GM12878 (cell line): Measurements from ENCODE around the gene HMCN1. TPM values are rescaled to one million over a fixed set of nuclear protein-coding genes. Genes with fewer than 3 reads are reported as not detected.

Experiments
- ATAC-seq: fragments of 200-7000 bp; cut with Tn5 transposase; 3 replicates; pipeline ENCODE4 v1.9.1; 2020; ENCODE audit warnings: mild to moderate bottlenecking, moderate library complexity
- BruUV-seq: library from RNA; stranded (reverse); fragments of 400-500 nt; replicated peaks from 2 replicates; lab custom pipeline; 2021; lab: Mats Ljungman, UMichigan
- CTCF ChIA-PET: fragments of 300-600 bp; sonication (Branson Sonifier 250); formaldehyde crosslinking; extraction: SDS; loops from one replicate; lab custom pipeline; 2021; ENCODE audit warnings: inconsistent platforms; lab: Yijun Ruan, JAX
- POLR2A ChIA-PET: fragments of 350-600 bp; formaldehyde crosslinking; extraction: SDS; loops from one replicate; lab custom pipeline; 2021; ENCODE audit warnings: inconsistent platforms; lab: Charles Lee
- RAD21 ChIA-PET: fragments of 300-600 bp; sonication (Branson Sonifier 250); formaldehyde crosslinking; loops from one replicate; lab custom pipeline; 2023; ENCODE audit warnings: antibody characterized with exemption; ENCODE audit not compliant: unreplicated experiment; lab: Charles Lee
- SMC1A ChIA-PET: fragments of 300-600 bp; sonication (Branson Sonifier 250); formaldehyde crosslinking; loops from one replicate; lab custom pipeline; 2023; ENCODE audit not compliant: unreplicated experiment, uncharacterized antibody; lab: Charles Lee
- DNase-seq: peaks from one replicate; pipeline ENCODE4 v3.0.0-alpha.2; 2011; ENCODE audit warnings: low read depth, low spot score
- FAIRE-seq: peaks from 3 replicates; lab custom pipeline; 2011; peaks lifted over from hg19 to GRCh38; lab: Jason Lieb, UNC
- H2AFZ ChIP-seq: 2 replicates; pipeline ENCODE4 v1.6.0; 2011; ENCODE audit warnings: low read depth, low read length, control low read depth; ENCODE audit not compliant: control insufficient read depth
- H3K27ac ChIP-seq: 2 replicates; pipeline ENCODE4 v1.5.1; 2011; ENCODE audit warnings: control low read depth; ENCODE audit not compliant: control insufficient read depth, insufficient read depth
- H3K27me3 ChIP-seq, 2 experiments: replicated peaks in 1 of 2; 2 replicates each; pipeline versions ENCODE4 v1.6.0 to v1.6.1; 2011; ENCODE audit warnings: low read length in 1 of 2; ENCODE audit not compliant: control insufficient read depth in 2 of 2, insufficient read depth in 2 of 2
- H3K36me3 ChIP-seq, 2 experiments: 2 replicates each; pipeline ENCODE4 v1.5.1; 2011; ENCODE audit warnings: low read length in 1 of 2; ENCODE audit not compliant: control insufficient read depth in 2 of 2, insufficient read depth in 2 of 2
- H3K4me1 ChIP-seq: 2 replicates; pipeline ENCODE4 v1.6.1; 2011; ENCODE audit warnings: mild to moderate bottlenecking, low read length, moderate library complexity, mixed read lengths; ENCODE audit not compliant: control insufficient read depth, insufficient read depth
- H3K4me2 ChIP-seq: 2 replicates; pipeline ENCODE4 v1.6.0; 2011; ENCODE audit warnings: control low read depth; ENCODE audit not compliant: control insufficient read depth, insufficient read depth
- H3K4me3 ChIP-seq: fragments of 200-600 bp; sonication (generic); 2 replicates; pipeline ENCODE4 v1.5.1; 2016
- H3K79me2 ChIP-seq: 2 replicates; pipeline ENCODE4 v1.6.0; 2011; ENCODE audit warnings: low read length; ENCODE audit not compliant: control insufficient read depth, insufficient read depth
- H3K9ac ChIP-seq: 2 replicates; pipeline ENCODE4 v1.8.0; 2011; ENCODE audit warnings: low read length, control low read depth, mixed read lengths; ENCODE audit not compliant: control insufficient read depth, insufficient read depth
- H3K9me3 ChIP-seq: replicated peaks from 3 replicates; pipeline ENCODE4 v1.5.1; 2011; ENCODE audit warnings: mild to moderate bottlenecking, low read length; ENCODE audit not compliant: control insufficient read depth, insufficient read depth
- H4K20me1 ChIP-seq: 2 replicates; pipeline ENCODE4 v1.6.0; 2011; ENCODE audit not compliant: control insufficient read depth, insufficient read depth
- ATF7 ChIP-seq: fragments of 450-650 bp; IDR thresholded peaks from 2 replicates; pipeline ENCODE4 v1.6.1; 2016; ENCODE audit warnings: low read depth, mild to moderate bottlenecking
- CBX5 ChIP-seq: sonication (generic); IDR thresholded peaks from 2 replicates; pipeline ENCODE4 v1.6.1; 2016; ENCODE audit warnings: low read depth, moderate library complexity, mild to moderate bottlenecking, inconsistent platforms
- EGR1 ChIP-seq, 2 experiments: IDR thresholded peaks; 1 replicate in 1 of 2; 2 replicates in 1 of 2; pipeline ENCODE4 v1.6.1; 2011 to 2012; ENCODE audit warnings: low read depth in 2 of 2, low read length in 2 of 2, borderline replicate concordance in 1 of 2, mild to moderate bottlenecking in 1 of 2, moderate library complexity in 1 of 2
- GABPA ChIP-seq: IDR thresholded peaks from 2 replicates; pipeline ENCODE4 v1.6.1; 2014; ENCODE audit warnings: antibody characterized with exemption, low read depth, mild to moderate bottlenecking, inconsistent platforms
- HDGF ChIP-seq: fragments of 450-650 bp; IDR thresholded peaks from 2 replicates; pipeline ENCODE4 v1.6.1; 2016; ENCODE audit warnings: antibody characterized with exemption
- IRF4 ChIP-seq: IDR thresholded peaks from 2 replicates; pipeline ENCODE4 v1.6.1; 2011; ENCODE audit warnings: low read depth, low read length
- MYB ChIP-seq: fragments of 150-350 bp; IDR thresholded peaks from 2 replicates; pipeline ENCODE4 v1.6.1; 2014; ENCODE audit warnings: mild to moderate bottlenecking, low read depth, low read length, borderline replicate concordance
- POLR2AphosphoS2 ChIP-seq: IDR thresholded peaks from 2 replicates; pipeline ENCODE4 v1.6.1; 2011; ENCODE audit warnings: low read depth, mild to moderate bottlenecking, low read length, improper control_type of control experiment, moderate library complexity
- RAD51 ChIP-seq: fragments of 450-650 bp; IDR thresholded peaks from 2 replicates; pipeline ENCODE4 v1.6.1; 2016; ENCODE audit warnings: moderate library complexity, mild to moderate bottlenecking, inconsistent platforms
- RBBP5 ChIP-seq: fragments of 200-600 bp; sonication (generic); conservative IDR thresholded peaks from 2 replicates; pipeline ENCODE4 v1.6.1; 2016
- RCOR1 ChIP-seq: conservative IDR thresholded peaks from 2 replicates; pipeline ENCODE4 v1.6.1; 2012; ENCODE audit warnings: low read depth, low read length, improper control_type of control experiment
- SREBF1 ChIP-seq: IDR thresholded peaks from 2 replicates; pipeline ENCODE4 v1.6.1; 2012; ENCODE audit warnings: mild to moderate bottlenecking, low read length
- STAT1 ChIP-seq: fragments of 450-650 bp; conservative IDR thresholded peaks from 2 replicates; pipeline ENCODE4 v1.6.1; 2014; ENCODE audit warnings: antibody characterized with exemption, mild to moderate bottlenecking
- TCF3 ChIP-seq: IDR thresholded peaks from 2 replicates; pipeline ENCODE4 v1.6.1; 2012; ENCODE audit warnings: low read depth, mild to moderate bottlenecking, low read length, borderline replicate concordance; ENCODE audit not compliant: insufficient read depth
- ZZZ3 ChIP-seq: IDR thresholded peaks from 2 replicates; pipeline ENCODE4 v1.6.1; 2011; ENCODE audit warnings: low read depth; ENCODE audit not compliant: control insufficient read depth, insufficient read length
- in situ Hi-C: fragments of 300-500 bp; cut with MboI; formaldehyde crosslinking; loops from 9 replicates; pipeline ENCODE4 v1.14.3; 2018; ENCODE audit warnings: mixed read lengths
- intact Hi-C: fragments of 100-400 bp; cut with micrococcal nuclease; formaldehyde crosslinking; loops from one replicate; pipeline ENCODE4 v1.14.2; 2022; ENCODE audit not compliant: unreplicated experiment
- polyA plus RNA-seq, 11 experiments: library from polyadenylated mRNA; depleted of rRNA in 4 of 11; unstranded in 6 of 11; stranded (reverse) in 5 of 11; fragments of >200 nt; fragmentation: Nextera tagmentation in 4 of 11; fragmentation: Illumina TruSeq in 1 of 11; extraction: Ambion mirVana in 4 of 11; extraction: Trizol in 1 of 11; gene quantifications; 1 replicate in 1 of 11; 2 replicates in 10 of 11; pipeline versions ENCODE4 v1.2.1 to v1.2.3, GENCODE V29; 2011 to 2016; ENCODE audit warnings: inconsistent platforms in 2 of 11, missing spikeins in 2 of 11, low read depth in 1 of 11
- total RNA-seq, 4 experiments: library from RNA; depleted of rRNA in 3 of 4; stranded (reverse); fragments of >200 nt in 3 of 4; fragmentation: Illumina TruSeq in 1 of 4; extraction: Trizol in 1 of 4; gene quantifications; 2 replicates each; pipeline versions ENCODE4 v1.2.1 to v1.2.3, GENCODE V29; 2013 to 2021
- TF ChIP-seq, protein P1 (sequence below): fragments of 450-650 bp; conservative IDR thresholded peaks from 2 replicates; pipeline ENCODE4 v1.6.1; 2017; ENCODE audit warnings: mild to moderate bottlenecking, moderate library complexity
- TF ChIP-seq, protein P2 (sequence below): IDR thresholded peaks from 2 replicates; pipeline ENCODE4 v1.6.1; 2011; ENCODE audit warnings: low read depth, low read length, improper control_type of control experiment, borderline replicate concordance
- TF ChIP-seq, protein P3 (sequence below): IDR thresholded peaks from 2 replicates; pipeline ENCODE4 v1.6.1; 2011; ENCODE audit warnings: borderline replicate concordance, low read depth, mild to moderate bottlenecking, moderate library complexity, mixed read lengths, low read length; ENCODE audit not compliant: insufficient read depth; ENCODE audit errors: extremely low read length
- TF ChIP-seq, protein P4 (sequence below), 3 experiments: IDR thresholded peaks in 2 of 3; conservative IDR thresholded peaks in 1 of 3; 2 replicates each; pipeline ENCODE4 v1.5.1; 2011; ENCODE audit warnings: low read depth in 3 of 3, low read length in 3 of 3, mild to moderate bottlenecking in 3 of 3, control low read depth in 2 of 3, moderate library complexity in 2 of 3, inconsistent platforms in 1 of 3, mixed read lengths in 1 of 3; ENCODE audit not compliant: control insufficient read depth in 2 of 3, insufficient read depth in 1 of 3; ENCODE audit errors: extremely low read depth in 1 of 3

Gene HMCN1
- total and polyA plus RNA-seq, 10 of the 15 experiments (the other 5 are each of a cell fraction or from before 2014, with no cell fraction given): under 0.01 to 0.07 TPM; not detected in 8

DNA sequence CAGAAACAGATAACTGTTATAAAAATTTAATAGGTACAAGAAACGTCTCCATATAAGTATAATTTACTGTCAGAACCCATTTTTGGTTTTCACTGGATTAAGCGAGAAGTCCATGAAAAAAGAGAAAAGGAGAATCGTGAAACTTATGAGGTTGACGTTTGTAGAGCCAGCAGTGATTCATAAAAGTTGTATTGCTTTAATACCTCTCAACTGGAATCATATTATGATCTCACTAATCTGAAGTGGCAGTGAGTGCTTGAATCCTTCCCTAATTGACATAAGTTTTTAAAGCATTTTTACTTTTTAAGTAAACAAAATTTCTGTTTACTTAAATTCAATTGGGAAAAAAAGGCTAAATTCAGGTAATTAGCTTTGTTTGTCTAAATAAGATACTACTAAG, 325.6 kb downstream of the HMCN1 start (continued):
- no peak for TF ChIP-seq STAT1
- TF ChIP-seq ZZZ3: no peak
- no peak for TF ChIP-seq MYB
- TF ChIP-seq HDGF: no peak
- TF ChIP-seq SREBF1: no peak
- TF ChIP-seq, protein P1, sequence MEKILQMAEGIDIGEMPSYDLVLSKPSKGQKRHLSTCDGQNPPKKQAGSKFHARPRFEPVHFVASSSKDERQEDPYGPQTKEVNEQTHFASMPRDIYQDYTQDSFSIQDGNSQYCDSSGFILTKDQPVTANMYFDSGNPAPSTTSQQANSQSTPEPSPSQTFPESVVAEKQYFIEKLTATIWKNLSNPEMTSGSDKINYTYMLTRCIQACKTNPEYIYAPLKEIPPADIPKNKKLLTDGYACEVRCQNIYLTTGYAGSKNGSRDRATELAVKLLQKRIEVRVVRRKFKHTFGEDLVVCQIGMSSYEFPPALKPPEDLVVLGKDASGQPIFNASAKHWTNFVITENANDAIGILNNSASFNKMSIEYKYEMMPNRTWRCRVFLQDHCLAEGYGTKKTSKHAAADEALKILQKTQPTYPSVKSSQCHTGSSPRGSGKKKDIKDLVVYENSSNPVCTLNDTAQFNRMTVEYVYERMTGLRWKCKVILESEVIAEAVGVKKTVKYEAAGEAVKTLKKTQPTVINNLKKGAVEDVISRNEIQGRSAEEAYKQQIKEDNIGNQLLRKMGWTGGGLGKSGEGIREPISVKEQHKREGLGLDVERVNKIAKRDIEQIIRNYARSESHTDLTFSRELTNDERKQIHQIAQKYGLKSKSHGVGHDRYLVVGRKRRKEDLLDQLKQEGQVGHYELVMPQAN: no peak
- TF ChIP-seq, protein P2, sequence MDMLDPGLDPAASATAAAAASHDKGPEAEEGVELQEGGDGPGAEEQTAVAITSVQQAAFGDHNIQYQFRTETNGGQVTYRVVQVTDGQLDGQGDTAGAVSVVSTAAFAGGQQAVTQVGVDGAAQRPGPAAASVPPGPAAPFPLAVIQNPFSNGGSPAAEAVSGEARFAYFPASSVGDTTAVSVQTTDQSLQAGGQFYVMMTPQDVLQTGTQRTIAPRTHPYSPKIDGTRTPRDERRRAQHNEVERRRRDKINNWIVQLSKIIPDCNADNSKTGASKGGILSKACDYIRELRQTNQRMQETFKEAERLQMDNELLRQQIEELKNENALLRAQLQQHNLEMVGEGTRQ: no peak
- TF ChIP-seq, all 136 proteins: peak for 0

DNA sequence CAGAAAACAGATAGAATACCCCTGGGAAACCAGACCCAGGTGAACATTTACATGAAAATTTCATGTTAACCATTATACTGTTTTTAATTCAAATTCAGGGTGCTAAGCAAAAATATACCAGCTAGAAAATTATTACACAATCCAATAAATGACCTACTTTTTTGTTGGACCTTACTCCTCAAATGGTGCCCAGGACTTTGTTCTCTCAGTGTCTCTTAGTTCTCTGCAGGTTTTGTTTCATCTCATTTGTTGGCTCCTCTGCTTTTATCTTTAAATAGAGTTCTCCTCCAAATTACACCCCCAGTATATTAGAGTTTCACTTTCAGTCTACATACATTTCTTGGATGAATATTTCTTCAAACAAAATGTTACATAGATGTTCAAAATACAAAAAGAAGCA, 326.0 kb downstream of the HMCN1 start:
- Histone ChIP-seq H3K27ac (no peak overlapping the region), H3K4me2 (no peak overlapping the region), H3K27me3 (no peaks in the 10 kb centered on the region), H3K4me1 (no peaks in the 10 kb centered on the region), H3K9ac (no peak overlapping the region), H2AFZ (no peak overlapping the region), H3K4me3 (no peak overlapping the region), H4K20me1 (no peaks in the 10 kb centered on the region), H3K9me3 (no peaks in the 10 kb centered on the region), H3K36me3 (no peaks in the 10 kb centered on the region), H3K79me2 (no peaks in the 10 kb centered on the region)
- in situ Hi-C loops (no loop called here), intact Hi-C loops (no loop called here)
- CTCF ChIA-PET: no interaction called here
- no peak for DNase-seq
- no peak for FAIRE-seq
- RAD21 ChIA-PET: no interaction called here
- no peak for ATAC-seq
- POLR2A ChIA-PET: no interaction called here
- BruUV-seq: no TSS peak
- SMC1A ChIA-PET: interaction anchor here (0.7 kb wide), 1 partner anchor 10 kb away, joined by 3 read pairs; no protein-coding TSS in a partner anchor
- no peak for TF ChIP-seq IRF4
- no peak for TF ChIP-seq ATF7
- TF ChIP-seq, protein P3, sequence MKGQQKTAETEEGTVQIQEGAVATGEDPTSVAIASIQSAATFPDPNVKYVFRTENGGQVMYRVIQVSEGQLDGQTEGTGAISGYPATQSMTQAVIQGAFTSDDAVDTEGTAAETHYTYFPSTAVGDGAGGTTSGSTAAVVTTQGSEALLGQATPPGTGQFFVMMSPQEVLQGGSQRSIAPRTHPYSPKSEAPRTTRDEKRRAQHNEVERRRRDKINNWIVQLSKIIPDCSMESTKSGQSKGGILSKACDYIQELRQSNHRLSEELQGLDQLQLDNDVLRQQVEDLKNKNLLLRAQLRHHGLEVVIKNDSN: no peak
- TF ChIP-seq CBX5: no peak
- no peak for TF ChIP-seq EGR1 (IDR thresholded peaks at IDR 0.05; ENCODE audit: borderline replicate concordance in 1 of 2, low read depth in 2 of 2, low read length in 2 of 2)
- TF ChIP-seq TCF3: no peak
- TF ChIP-seq RBBP5: no peak
- TF ChIP-seq RCOR1: no peak
- TF ChIP-seq, protein P4, sequence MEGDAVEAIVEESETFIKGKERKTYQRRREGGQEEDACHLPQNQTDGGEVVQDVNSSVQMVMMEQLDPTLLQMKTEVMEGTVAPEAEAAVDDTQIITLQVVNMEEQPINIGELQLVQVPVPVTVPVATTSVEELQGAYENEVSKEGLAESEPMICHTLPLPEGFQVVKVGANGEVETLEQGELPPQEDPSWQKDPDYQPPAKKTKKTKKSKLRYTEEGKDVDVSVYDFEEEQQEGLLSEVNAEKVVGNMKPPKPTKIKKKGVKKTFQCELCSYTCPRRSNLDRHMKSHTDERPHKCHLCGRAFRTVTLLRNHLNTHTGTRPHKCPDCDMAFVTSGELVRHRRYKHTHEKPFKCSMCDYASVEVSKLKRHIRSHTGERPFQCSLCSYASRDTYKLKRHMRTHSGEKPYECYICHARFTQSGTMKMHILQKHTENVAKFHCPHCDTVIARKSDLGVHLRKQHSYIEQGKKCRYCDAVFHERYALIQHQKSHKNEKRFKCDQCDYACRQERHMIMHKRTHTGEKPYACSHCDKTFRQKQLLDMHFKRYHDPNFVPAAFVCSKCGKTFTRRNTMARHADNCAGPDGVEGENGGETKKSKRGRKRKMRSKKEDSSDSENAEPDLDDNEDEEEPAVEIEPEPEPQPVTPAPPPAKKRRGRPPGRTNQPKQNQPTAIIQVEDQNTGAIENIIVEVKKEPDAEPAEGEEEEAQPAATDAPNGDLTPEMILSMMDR (IDR thresholded peaks at IDR 0.05 in 2 of 3, conservative IDR thresholded peaks at IDR 0.05 in 1 of 3; ENCODE audit: control insufficient read depth in 2 of 3, extremely low read depth in 1 of 3, insufficient read depth in 1 of 3, low read depth in 3 of 3, low read length in 3 of 3): no peak
- TF ChIP-seq GABPA: no peak
- TF ChIP-seq RAD51: no peak
- TF ChIP-seq POLR2AphosphoS2: no peak
